Parathyroid adenoma (tissue), 2 donors: ENCODE results near the gene TUBGCP3.

Experiments used
- H2AFZ ChIP-seq: fragments of 300-600 bp; sonication (generic); one replicate; pipeline ENCODE4 v1.7.0; 2017; ENCODE audit warnings: antibody characterized with exemption, mild to moderate bottlenecking
- H3K27ac ChIP-seq: fragments of 300-600 bp; sonication (generic); one replicate; pipeline ENCODE4 v1.7.0; 2017
- H3K27me3 ChIP-seq: fragments of 300-600 bp; sonication (generic); one replicate; pipeline ENCODE4 v1.7.0; 2017; ENCODE audit warnings: low read length; ENCODE audit not compliant: control insufficient read depth, insufficient read depth
- H3K36me3 ChIP-seq: fragments of 300-600 bp; sonication (generic); one replicate; pipeline ENCODE4 v1.7.0; 2017; ENCODE audit warnings: low read length; ENCODE audit not compliant: control insufficient read depth, insufficient read depth
- H3K4me1 ChIP-seq: fragments of 300-600 bp; sonication (generic); one replicate; pipeline ENCODE4 v1.7.0; 2017; ENCODE audit warnings: control low read depth
- H3K4me2 ChIP-seq: fragments of 300-600 bp; sonication (generic); one replicate; pipeline ENCODE4 v1.7.0; 2017; ENCODE audit warnings: low read length
- H3K4me3 ChIP-seq: fragments of 300-600 bp; sonication (generic); one replicate; pipeline ENCODE4 v1.7.0; 2017; ENCODE audit warnings: low read depth, low read length
- H3K79me2 ChIP-seq: fragments of 300-600 bp; sonication (generic); one replicate; pipeline ENCODE4 v1.7.0; 2017; ENCODE audit warnings: control low read depth
- H3K9ac ChIP-seq: fragments of 300-600 bp; sonication (generic); one replicate; pipeline ENCODE4 v1.7.0; 2017; ENCODE audit warnings: mild to moderate bottlenecking
- H3K9me3 ChIP-seq: fragments of 300-600 bp; sonication (generic); one replicate; pipeline ENCODE4 v1.7.0; 2017; ENCODE audit warnings: low read length; ENCODE audit not compliant: control insufficient read depth
- TF ChIP-seq, protein P1 (sequence below): fragments of 300-600 bp; sonication (generic); IDR thresholded peaks from one replicate; pipeline ENCODE4 v1.7.0; 2017; ENCODE audit warnings: antibody characterized with exemption, mild to moderate bottlenecking
- donor health status: primary hyperparathyroidism.

Gene TUBGCP3

DNA sequence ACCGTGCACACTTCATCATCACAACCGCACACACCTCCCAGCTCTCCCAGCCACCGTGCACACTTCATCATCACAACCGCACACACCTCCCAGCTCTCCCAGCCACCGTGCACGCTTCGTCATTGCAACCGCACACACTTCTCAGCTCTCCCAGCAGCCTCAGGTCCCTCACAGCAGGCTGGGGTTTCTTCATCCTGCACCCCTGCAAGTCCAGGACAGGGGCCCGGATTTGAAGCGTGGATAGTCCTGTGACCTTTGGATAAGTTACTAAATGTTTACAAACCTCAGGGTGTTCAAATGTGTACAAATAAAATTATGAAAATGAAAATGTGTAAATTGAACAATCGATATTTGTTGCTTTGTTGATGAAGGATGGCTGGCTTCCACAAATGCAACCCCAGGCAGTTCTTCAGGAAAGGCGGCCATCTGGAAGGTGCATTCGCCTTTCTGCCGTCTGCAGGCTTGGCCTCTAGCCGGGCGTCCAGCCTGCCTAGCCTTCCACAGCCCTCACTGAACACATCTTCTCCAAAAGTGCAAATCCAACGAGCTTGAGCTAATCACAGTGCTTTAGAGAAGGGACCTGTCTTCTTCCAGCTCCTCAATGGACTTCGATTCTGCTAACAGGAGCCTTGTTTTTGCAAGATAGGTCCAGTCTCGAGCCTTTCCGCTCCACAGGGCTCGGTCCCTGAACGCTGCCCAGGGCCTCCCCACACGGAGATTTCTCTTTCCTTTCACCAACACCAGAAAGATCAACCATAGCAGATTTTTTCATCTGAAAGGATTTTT lies 137.6 kb downstream of the TUBGCP3 start:
- H3K79me2 ChIP-seq = no peaks in the 10 kb centered on the region
- no peak overlapping the region for H2AFZ ChIP-seq
- H3K9me3 ChIP-seq = no peaks in the 10 kb centered on the region
- no peak overlapping the region for H3K27ac ChIP-seq
- no peaks in the 10 kb centered on the region for H3K36me3 ChIP-seq
- H3K27me3 ChIP-seq = no peaks in the 10 kb centered on the region
- TF ChIP-seq, protein P1, sequence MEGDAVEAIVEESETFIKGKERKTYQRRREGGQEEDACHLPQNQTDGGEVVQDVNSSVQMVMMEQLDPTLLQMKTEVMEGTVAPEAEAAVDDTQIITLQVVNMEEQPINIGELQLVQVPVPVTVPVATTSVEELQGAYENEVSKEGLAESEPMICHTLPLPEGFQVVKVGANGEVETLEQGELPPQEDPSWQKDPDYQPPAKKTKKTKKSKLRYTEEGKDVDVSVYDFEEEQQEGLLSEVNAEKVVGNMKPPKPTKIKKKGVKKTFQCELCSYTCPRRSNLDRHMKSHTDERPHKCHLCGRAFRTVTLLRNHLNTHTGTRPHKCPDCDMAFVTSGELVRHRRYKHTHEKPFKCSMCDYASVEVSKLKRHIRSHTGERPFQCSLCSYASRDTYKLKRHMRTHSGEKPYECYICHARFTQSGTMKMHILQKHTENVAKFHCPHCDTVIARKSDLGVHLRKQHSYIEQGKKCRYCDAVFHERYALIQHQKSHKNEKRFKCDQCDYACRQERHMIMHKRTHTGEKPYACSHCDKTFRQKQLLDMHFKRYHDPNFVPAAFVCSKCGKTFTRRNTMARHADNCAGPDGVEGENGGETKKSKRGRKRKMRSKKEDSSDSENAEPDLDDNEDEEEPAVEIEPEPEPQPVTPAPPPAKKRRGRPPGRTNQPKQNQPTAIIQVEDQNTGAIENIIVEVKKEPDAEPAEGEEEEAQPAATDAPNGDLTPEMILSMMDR = no peak
- no peak overlapping the region for H3K4me3 ChIP-seq
- no peak overlapping the region for H3K4me2 ChIP-seq
- no peaks in the 10 kb centered on the region for H3K4me1 ChIP-seq
- no peak overlapping the region for H3K9ac ChIP-seq

DNA sequence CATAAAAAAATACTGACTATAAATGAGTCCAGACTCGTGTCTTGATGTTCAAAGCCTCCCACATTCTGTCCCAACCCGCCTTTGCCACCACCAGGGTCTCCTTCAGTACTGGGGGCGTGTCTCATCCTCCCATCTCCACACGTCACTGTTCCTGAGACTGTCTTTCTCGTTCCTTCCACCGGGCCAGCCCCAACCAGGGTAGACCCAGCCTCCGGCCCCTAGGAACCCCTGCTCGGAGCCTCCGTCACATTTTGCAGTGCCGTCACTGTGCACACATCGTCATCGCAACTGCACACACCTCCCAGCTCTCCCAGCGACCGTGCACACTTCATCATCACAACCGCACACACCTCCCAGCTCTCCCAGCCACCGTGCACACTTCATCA lies 138.4 kb downstream of the TUBGCP3 start:
- no peaks in the 10 kb centered on the region for H3K27me3 ChIP-seq
- no peaks in the 10 kb centered on the region for H3K36me3 ChIP-seq

DNA sequence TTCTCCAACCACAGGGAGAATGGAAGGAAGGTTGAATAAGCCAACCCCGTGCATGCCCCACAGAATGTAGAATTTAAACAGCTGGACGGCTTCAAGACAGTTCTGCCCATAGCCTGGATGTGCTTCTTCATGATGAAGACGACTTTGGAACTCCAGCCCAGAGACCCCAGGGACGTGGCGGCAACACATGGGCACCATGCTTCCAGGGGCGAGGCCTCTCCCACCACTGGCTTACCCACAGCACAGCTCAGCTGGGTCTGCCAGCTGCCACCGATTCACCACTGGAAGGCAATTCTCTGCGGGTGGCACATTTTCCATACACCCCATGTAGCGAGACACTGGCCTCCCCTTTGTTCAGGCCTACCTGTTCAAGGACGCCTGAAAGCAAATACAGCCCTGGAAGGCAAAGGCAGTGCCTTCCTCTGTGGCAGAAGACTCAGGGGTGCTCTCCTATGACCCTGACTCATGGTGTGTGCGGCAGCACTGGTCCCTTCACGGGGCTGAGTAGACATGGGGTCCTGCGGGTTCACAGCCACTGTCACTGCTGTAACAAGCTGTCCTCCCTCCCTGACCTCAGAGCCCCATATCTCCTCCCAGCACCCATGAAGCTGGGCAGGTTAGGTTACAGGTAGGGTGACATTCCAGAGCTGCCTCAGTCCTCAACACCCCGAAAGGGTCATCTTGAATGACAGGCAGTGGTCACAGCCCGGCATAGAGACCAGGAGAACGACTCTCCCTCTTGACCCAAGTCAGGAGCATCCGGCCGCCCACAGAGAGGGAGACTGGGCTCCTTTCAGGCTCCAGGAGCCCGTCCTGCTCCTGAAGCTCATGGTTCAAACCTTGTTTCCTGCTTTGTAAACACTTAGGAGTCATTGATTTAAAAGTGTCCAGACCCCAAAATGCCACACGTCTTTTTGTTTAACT lies 139.1 kb downstream of the TUBGCP3 start:
- Histone ChIP-seq H3K79me2 (no peaks in the 10 kb centered on the region), H3K4me1 (no peaks in the 10 kb centered on the region), H3K9me3 (no peaks in the 10 kb centered on the region), H2AFZ (no peak overlapping the region), H3K4me2 (no peak overlapping the region), H3K9ac (no peak overlapping the region), H3K27me3 (no peaks in the 10 kb centered on the region), H3K27ac (no peak overlapping the region), H3K36me3 (no peaks in the 10 kb centered on the region), H3K4me3 (no peak overlapping the region)
- TF ChIP-seq, protein P1 = no peak

More for the DNA sequence above, 138.4 kb downstream of the TUBGCP3 start:
- no peak overlapping the region for H3K9ac ChIP-seq
- TF ChIP-seq, protein P1 = no peak
- H3K27ac ChIP-seq = no peak overlapping the region
- no peaks in the 10 kb centered on the region for H3K4me1 ChIP-seq
- H2AFZ ChIP-seq = no peak overlapping the region
- no peaks in the 10 kb centered on the region for H3K9me3 ChIP-seq
- no peak overlapping the region for H3K4me3 ChIP-seq
- H3K79me2 ChIP-seq = no peaks in the 10 kb centered on the region
- H3K4me2 ChIP-seq = no peak overlapping the region

DNA sequence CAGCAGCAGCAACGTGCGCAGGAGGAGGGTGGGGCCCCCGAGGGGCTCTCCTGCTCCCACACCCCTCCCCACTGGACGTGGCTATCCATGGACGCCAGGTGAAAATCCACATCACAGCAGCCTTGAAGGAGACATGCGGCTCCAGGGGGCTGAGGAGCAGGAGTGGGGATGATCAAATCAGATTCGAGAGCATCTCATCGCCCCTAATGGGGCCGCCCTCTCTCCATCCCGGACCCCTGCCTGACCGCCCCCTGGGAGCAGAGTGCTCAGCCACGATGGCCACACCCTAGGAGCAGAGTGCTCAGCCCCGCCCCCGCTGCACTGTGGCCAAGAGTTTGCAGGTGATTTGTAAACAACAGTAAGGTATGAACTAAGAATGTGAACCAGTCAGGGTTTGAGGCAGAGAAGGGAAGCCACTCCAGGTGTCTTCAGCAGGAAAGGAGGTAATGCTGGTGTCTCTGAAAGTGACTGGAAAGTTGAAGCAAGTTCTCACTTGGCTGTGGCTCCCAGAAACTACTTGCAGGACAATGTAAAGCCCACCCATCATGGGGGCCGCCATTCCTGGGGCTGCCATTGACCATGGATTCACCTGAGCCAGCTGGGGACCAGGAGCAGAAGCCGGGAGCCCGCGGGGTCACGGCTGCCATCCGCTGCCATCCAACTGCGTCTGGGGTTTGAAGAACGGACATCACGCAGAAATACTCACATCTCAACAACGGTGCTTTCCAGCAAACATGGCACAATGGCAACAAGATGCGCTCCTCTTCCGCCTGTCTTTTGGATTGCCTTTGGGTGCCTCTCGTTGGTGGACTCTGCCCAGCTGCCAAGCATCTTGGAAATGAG lies 140.0 kb downstream of the TUBGCP3 start:
- H3K4me1 ChIP-seq = no peaks in the 10 kb centered on the region
- H3K27ac ChIP-seq = no peak overlapping the region
- H3K9ac ChIP-seq = no peak overlapping the region
- H2AFZ ChIP-seq = no peak overlapping the region
- no peaks in the 10 kb centered on the region for H3K79me2 ChIP-seq
- H3K27me3 ChIP-seq = no peaks in the 10 kb centered on the region
- H3K9me3 ChIP-seq = no peaks in the 10 kb centered on the region
- TF ChIP-seq, protein P1 = no peak
- H3K4me3 ChIP-seq = no peak overlapping the region
- H3K4me2 ChIP-seq = no peak overlapping the region
- no peaks in the 10 kb centered on the region for H3K36me3 ChIP-seq
